ENCODE data around the gene NHLRC2. TPM values are rescaled to one million over a fixed set of nuclear protein-coding genes. Genes with fewer than 3 reads are reported as not detected.
"Not testable (repeated sequence)": the region's sequence is repeated elsewhere in the genome, so short reads cannot be mapped to it uniquely, and the experiment has no call there.

The NHLRC2 gene
- total and polyA plus RNA-seq, 2 donors (not counting 1 experiment from before 2014, with no cell fraction given), result 5.7 to 59.8 TPM

- no peak for DNase-seq
- WGBS (ENCODE audit: insufficient coverage), result 100% methylated on average over 2 of the region's 4 CpGs
- no peaks in the 10 kb centered on the region for H3K79me2 ChIP-seq (ENCODE audit: control insufficient read depth, insufficient read depth, low read length)
- intact Hi-C loops (cut with micrococcal nuclease), result no loop called here
- peaks cover 3% of the 10 kb centered on the region for H3K9me3 Mint-ChIP-seq (ENCODE audit: insufficient read depth)
- CTCF ChIA-PET, result no interaction called here
- peaks cover 0 to 10% (median 0%) of the 10 kb centered on the region in 3 donors for H3K9me3 ChIP-seq (ENCODE audit: control extremely low read depth in 1 of 3, control insufficient read depth in 2 of 3, insufficient read depth in 1 of 3, low read length in 2 of 3)
- no peak overlapping the region for H3K9ac ChIP-seq (ENCODE audit: low read length)
- H4K20me1 ChIP-seq (ENCODE audit: control insufficient read depth, insufficient read depth, low read length, poor library complexity, severe bottlenecking), result no peaks in the 10 kb centered on the region
- H3K4me1 Mint-ChIP-seq, result no peaks in the 10 kb centered on the region
- H3K4me3 ChIP-seq (ENCODE audit: control extremely low read depth in 1 of 5, extremely low read depth in 1 of 5, insufficient read depth in 1 of 5, low read depth in 2 of 5, low read length in 4 of 5), result no peak overlapping the region
- H3K27me3 ChIP-seq (replicated peaks in 1 of 4; ENCODE audit: control extremely low read depth in 1 of 4, control insufficient read depth in 3 of 4, insufficient read depth in 4 of 4, low read length in 3 of 4), result no peaks in the 10 kb centered on the region
- H2AFZ ChIP-seq (ENCODE audit: insufficient read depth, low read depth, low read length, poor library complexity, severe bottlenecking), result no peak overlapping the region
- no peak overlapping the region for H3K4me3 Mint-ChIP-seq
- no peaks in the 10 kb centered on the region for H3K36me3 ChIP-seq (replicated peaks in 1 of 2; ENCODE audit: control extremely low read depth in 1 of 2, control insufficient read depth in 1 of 2, extremely low read depth in 1 of 2, insufficient read depth in 2 of 2, low read length in 1 of 2)
- no peaks in the 10 kb centered on the region for H3K4me1 ChIP-seq (ENCODE audit: control insufficient read depth in 2 of 2, insufficient read depth in 2 of 2, low read length in 2 of 2)
- ATAC-seq (ENCODE audit: low read depth), result no peak
- POLR2A ChIA-PET, result no interaction called here
- no peak for TF ChIP-seq CTCF (IDR thresholded peaks at IDR 0.05)
- TF ChIP-seq EZH2 (IDR thresholded peaks at IDR 0.05; ENCODE audit: borderline replicate concordance, insufficient read depth, low read depth, low read length, poor library complexity, severe bottlenecking), result no peak
- H3K27ac ChIP-seq (ENCODE audit: low read length in 2 of 2), result no peak overlapping the region
- no peak overlapping the region for H3K4me2 ChIP-seq (replicated peaks; ENCODE audit: low read depth, low read length, poor library complexity, severe bottlenecking)
- H3K27ac Mint-ChIP-seq, result no peak overlapping the region
- H3K27me3 Mint-ChIP-seq, result peaks cover 29% of the 10 kb centered on the region
Measured at GRCh38 chr10:113941140-113941539, 86.7 kb downstream of the NHLRC2 start.

DNA sequence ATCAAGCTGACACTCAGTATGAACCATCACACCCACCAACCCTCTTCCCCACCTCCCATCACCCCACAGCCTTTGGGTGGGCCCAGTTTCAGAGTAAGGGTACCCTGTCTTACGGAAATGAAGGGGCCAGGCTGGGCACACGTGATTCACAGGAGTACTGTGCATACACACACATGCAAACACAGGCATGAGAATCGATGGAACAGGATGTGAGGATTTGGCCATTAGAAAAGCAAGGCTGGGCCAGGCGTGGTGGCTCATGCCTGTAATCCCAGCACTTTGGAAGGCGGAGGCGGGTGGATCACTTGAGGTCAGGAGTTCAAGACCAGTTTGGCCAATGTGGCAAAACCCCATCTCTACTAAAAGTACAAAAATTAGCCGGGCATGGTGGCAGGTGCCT lies 88.7 kb downstream of the NHLRC2 start:
- H4K20me1 ChIP-seq (ENCODE audit: control insufficient read depth, insufficient read depth, low read length, poor library complexity, severe bottlenecking); H3K27ac Mint-ChIP-seq; H3K79me2 ChIP-seq (ENCODE audit: control insufficient read depth, insufficient read depth, low read length); H3K27me3 ChIP-seq (replicated peaks in 1 of 4; ENCODE audit: control extremely low read depth in 1 of 4, control insufficient read depth in 3 of 4, insufficient read depth in 4 of 4, low read length in 3 of 4); H3K9me3 Mint-ChIP-seq (ENCODE audit: insufficient read depth); H3K36me3 ChIP-seq (replicated peaks in 1 of 2; ENCODE audit: control extremely low read depth in 1 of 2, control insufficient read depth in 1 of 2, extremely low read depth in 1 of 2, insufficient read depth in 2 of 2, low read length in 1 of 2); H3K4me3 Mint-ChIP-seq; POLR2A ChIA-PET; H3K4me1 Mint-ChIP-seq; intact Hi-C loops (cut with micrococcal nuclease); H3K4me1 ChIP-seq (ENCODE audit: control insufficient read depth in 2 of 2, insufficient read depth in 2 of 2, low read length in 2 of 2); H2AFZ ChIP-seq (ENCODE audit: insufficient read depth, low read depth, low read length, poor library complexity, severe bottlenecking); H3K9ac ChIP-seq (ENCODE audit: low read length); DNase-seq; ATAC-seq (ENCODE audit: low read depth); H3K4me3 ChIP-seq (ENCODE audit: control extremely low read depth in 1 of 5, extremely low read depth in 1 of 5, insufficient read depth in 1 of 5, low read depth in 2 of 5, low read length in 4 of 5); H3K27ac ChIP-seq (ENCODE audit: low read length in 2 of 2); CTCF ChIA-PET; H3K4me2 ChIP-seq (replicated peaks; ENCODE audit: low read depth, low read length, poor library complexity, severe bottlenecking): not testable (repeated sequence)
- H3K9me3 ChIP-seq (ENCODE audit: control extremely low read depth in 1 of 3, control insufficient read depth in 2 of 3, insufficient read depth in 1 of 3, low read length in 2 of 3), result peaks cover 0 to 10% (median 0%) of the 10 kb centered on the region in 3 donors
- 94% methylated on average over 2 of the region's 7 CpGs for WGBS (ENCODE audit: insufficient coverage)
- H3K27me3 Mint-ChIP-seq, result peaks cover 22% of the 10 kb centered on the region

Measured in B cell (primary cell).